GM19351 (cell line): ENCODE results near the gene FAM25C.
"Not testable (repeated sequence)": the region's sequence is repeated elsewhere in the genome, so short reads cannot be mapped to it uniquely, and the experiment has no call there.

Source experiments
- ATAC-seq: cut with Tn5 transposase; IDR thresholded peaks from one replicate; pipeline ENCODE4 v1.9.1; 2021; ENCODE audit warnings: mild to moderate bottlenecking, moderate library complexity; ENCODE audit not compliant: unreplicated experiment

The FAM25C gene

GRCh38 chr10:47959677-47960076, 39.9 kb downstream of the FAM25C start:
- ATAC-seq, result not testable (repeated sequence)

- ATAC-seq, result not testable (repeated sequence)
These were observed 42.4 kb downstream of the FAM25C start for GRCh38 chr10:47957158-47957557.

GRCh38 chr10:47947424-47947823, 52.2 kb downstream of the FAM25C start:
- ATAC-seq, result not testable (repeated sequence)
